ENCODE measurements around the gene ST3GAL4.
A peak's percentile ranks its signal among the peaks of the same experiment; 100 is the strongest.

Gene ST3GAL4

DNA sequence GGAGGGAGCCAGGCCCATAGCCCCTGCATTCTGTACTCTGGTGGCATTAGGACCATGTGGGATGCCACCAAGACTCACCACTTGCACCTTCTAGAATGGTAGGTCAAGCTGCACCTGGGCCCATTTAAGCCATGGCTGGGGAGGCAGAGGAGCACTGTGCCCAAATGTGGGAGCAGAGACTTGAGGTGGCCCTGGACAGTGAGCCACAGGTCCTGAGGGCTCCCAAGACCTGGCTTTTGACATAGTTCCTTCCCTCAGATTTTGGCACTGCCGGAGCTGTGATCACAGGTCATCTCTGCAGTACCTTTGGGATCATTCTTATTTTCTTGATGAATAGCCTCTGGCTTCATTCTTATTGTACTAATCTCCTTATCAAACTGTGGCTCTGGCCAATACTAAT is 43.2 kb downstream of the ST3GAL4 start:
- Histone ChIP-seq H3K4me3 (no peak overlapping the region), H3K9me3 (no peaks in the 10 kb centered on the region), H3K27me3 (ENCODE audit: low read depth) (no peaks in the 10 kb centered on the region), H3K36me3 (replicated peaks) (no peaks in the 10 kb centered on the region), H3K4me1 (peaks cover 13% of the 10 kb centered on the region)
- no peak for DNase-seq (ENCODE audit: low spot score in 2 of 2)
- in situ Hi-C loops (cut with MboI; ENCODE audit: low sequenced_read_pairs) = no loop called here

- Histone ChIP-seq H3K27me3 (ENCODE audit: low read depth) (no peaks in the 10 kb centered on the region), H3K4me1 (peaks cover 15% of the 10 kb centered on the region), H3K36me3 (replicated peaks) (no peaks in the 10 kb centered on the region), H3K4me3 (no peak overlapping the region), H3K9me3 (no peaks in the 10 kb centered on the region)
- in situ Hi-C loops (cut with MboI; ENCODE audit: low sequenced_read_pairs) = no loop called here
- DNase-seq (ENCODE audit: low spot score in 2 of 2) = no peak
These were observed 44.5 kb downstream of the ST3GAL4 start for GRCh38 chr11:126400019-126400418.

DNA sequence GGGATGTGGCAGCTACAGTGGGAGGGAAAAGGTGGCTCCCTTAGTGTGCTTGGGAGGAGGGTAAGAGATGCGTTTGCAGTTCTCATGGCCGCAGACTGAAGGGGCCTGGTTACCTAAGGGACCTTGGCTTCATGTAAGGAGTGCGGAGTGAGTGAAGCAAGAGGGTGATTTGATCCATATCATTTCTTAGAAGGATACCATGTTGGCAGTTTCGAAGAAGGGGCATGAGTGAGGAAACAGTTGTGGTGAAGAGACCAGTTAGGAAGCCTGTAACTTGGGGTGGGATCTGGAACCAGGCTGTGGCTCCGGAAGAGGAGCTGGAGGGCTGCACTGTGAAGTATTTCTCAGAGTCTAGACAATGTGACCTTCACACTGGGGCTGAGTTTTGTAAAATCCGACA is 45.0 kb downstream of the ST3GAL4 start:
- in situ Hi-C loops (cut with MboI; ENCODE audit: low sequenced_read_pairs) = no loop called here

DNA sequence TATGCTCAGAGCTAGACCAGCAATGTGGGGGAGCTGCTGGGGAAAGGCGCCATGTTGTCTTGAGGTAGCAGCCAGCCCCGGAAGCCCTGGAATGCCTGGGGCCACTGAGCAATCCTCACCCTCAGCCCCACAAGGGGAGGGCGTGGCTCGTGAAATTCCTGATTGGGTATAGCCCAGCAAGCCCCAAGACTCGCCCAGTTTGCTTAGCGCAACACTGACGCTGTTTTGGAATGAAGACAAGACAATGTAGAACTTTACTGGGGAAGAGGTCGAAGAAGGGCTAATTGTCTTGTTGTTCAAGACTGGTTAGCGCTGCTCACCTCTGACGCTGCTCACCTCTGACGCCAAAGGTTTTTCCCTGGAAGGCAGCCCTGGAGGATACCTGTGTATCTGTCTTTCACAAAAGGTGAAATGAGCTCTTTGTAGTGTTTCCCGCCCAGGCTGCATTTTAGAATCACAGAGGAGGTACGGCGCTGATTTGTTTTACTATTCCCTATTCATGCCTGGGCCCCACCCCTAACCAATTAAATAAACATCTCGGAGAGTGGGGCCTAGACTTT is 47.6 kb downstream of the ST3GAL4 start:
- in situ Hi-C loops (cut with MboI; ENCODE audit: low sequenced_read_pairs) = no loop called here
- Histone ChIP-seq H3K9me3 (no peaks in the 10 kb centered on the region), H3K27me3 (ENCODE audit: low read depth) (no peaks in the 10 kb centered on the region), H3K4me1 (peaks cover 15% of the 10 kb centered on the region), H3K36me3 (replicated peaks) (no peaks in the 10 kb centered on the region), H3K4me3 (no peak overlapping the region)
- DNase-seq (ENCODE audit: low spot score in 2 of 2) = peak; percentile 45 to 83

More for the DNA sequence above, 45.0 kb downstream of the ST3GAL4 start:
- Histone ChIP-seq H3K36me3 (replicated peaks) (no peaks in the 10 kb centered on the region), H3K4me3 (no peak overlapping the region), H3K4me1 (peaks cover 15% of the 10 kb centered on the region), H3K9me3 (no peaks in the 10 kb centered on the region), H3K27me3 (ENCODE audit: low read depth) (no peaks in the 10 kb centered on the region)
- DNase-seq (ENCODE audit: low spot score in 2 of 2) = no peak

- no peaks in the 10 kb centered on the region for H3K9me3 ChIP-seq
- H3K27me3 ChIP-seq (ENCODE audit: low read depth) = no peaks in the 10 kb centered on the region
- H3K36me3 ChIP-seq (replicated peaks) = no peaks in the 10 kb centered on the region; the same call in 1 of the 2 replicates
- H3K4me1 ChIP-seq = peaks cover 15% of the 10 kb centered on the region
- no peak overlapping the region for H3K4me3 ChIP-seq
- no peak for DNase-seq (ENCODE audit: low spot score in 2 of 2)
- in situ Hi-C loops (cut with MboI; ENCODE audit: low sequenced_read_pairs) = no loop called here
These were observed 48.2 kb downstream of the ST3GAL4 start for GRCh38 chr11:126403658-126404057.

- no peaks in the 10 kb centered on the region for H3K27me3 ChIP-seq (ENCODE audit: low read depth)
- H3K9me3 ChIP-seq = no peaks in the 10 kb centered on the region
- no peak for DNase-seq (ENCODE audit: low spot score in 2 of 2)
- no peak overlapping the region for H3K4me3 ChIP-seq
- in situ Hi-C loops (cut with MboI; ENCODE audit: low sequenced_read_pairs) = no loop called here
- H3K36me3 ChIP-seq (replicated peaks) = no peaks in the 10 kb centered on the region; the same call in 1 of the 2 replicates
- H3K4me1 ChIP-seq = peaks cover 15% of the 10 kb centered on the region
These were observed 48.9 kb downstream of the ST3GAL4 start for GRCh38 chr11:126404367-126404766.

GRCh38 chr11:126405374-126405773 is 49.9 kb downstream of the ST3GAL4 start:
- no peak overlapping the region for H3K4me3 ChIP-seq
- H3K36me3 ChIP-seq (replicated peaks) = no peaks in the 10 kb centered on the region; the same call in 1 of the 2 replicates
- no peaks in the 10 kb centered on the region for H3K9me3 ChIP-seq

DNA sequence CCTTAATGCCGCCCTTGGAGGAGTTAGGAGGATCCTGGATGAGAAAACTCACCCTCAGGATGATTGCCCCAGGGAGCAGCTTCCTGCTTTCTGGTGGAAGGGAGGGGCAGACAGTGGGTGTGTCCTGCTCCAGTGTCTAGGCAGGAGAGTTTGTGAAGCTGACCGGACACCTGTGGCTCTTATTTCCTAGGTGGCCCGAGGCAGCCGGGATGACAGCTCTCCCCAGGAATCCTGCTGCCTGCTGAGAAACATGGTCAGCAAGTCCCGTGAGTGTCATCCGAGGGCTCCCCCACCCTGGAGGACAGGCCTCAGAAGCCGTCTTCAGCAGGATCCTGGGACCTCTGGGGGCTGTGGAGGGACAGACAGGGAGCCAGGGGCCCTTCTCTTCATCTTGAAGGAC is 50.4 kb downstream of the ST3GAL4 start:
- DNase-seq (ENCODE audit: low spot score in 2 of 2) = no peak
- Histone ChIP-seq H3K27me3 (ENCODE audit: low read depth) (no peaks in the 10 kb centered on the region), H3K4me1 (peaks cover 15% of the 10 kb centered on the region), H3K36me3 (replicated peaks) (no peaks in the 10 kb centered on the region; the same call in 1 of the 2 replicates), H3K9me3 (no peaks in the 10 kb centered on the region), H3K4me3 (no peak overlapping the region)
- in situ Hi-C loops (cut with MboI; ENCODE audit: low sequenced_read_pairs) = no loop called here

More at GRCh38 chr11:126405374-126405773, 49.9 kb downstream of the ST3GAL4 start:
- Histone ChIP-seq H3K27me3 (ENCODE audit: low read depth) (no peaks in the 10 kb centered on the region), H3K4me1 (peaks cover 15% of the 10 kb centered on the region)
- DNase-seq (ENCODE audit: low spot score in 2 of 2) = no peak
- in situ Hi-C loops (cut with MboI; ENCODE audit: low sequenced_read_pairs) = no loop called here

DNA sequence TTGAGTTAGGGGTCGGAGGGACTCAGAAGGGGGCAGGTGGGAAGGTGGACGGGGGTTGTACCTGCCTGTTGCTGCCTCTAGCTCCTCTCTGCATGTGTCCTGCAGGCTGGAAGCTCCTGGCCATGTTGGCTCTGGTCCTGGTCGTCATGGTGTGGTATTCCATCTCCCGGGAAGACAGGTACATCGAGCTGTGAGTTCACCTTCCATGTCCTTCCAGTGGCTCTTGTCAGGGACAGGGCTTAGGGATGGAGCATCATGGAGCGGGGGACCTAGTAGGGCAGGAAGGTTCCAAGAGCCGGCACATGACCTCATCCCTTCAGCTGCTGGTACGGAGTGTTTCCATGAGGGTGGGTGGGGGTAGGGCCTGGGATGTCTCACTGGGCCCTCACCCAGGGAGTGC is 50.9 kb downstream of the ST3GAL4 start:
- Histone ChIP-seq H3K4me1 (peaks cover 15% of the 10 kb centered on the region), H3K36me3 (replicated peaks) (no peaks in the 10 kb centered on the region; the same call in 1 of the 2 replicates), H3K9me3 (no peaks in the 10 kb centered on the region), H3K4me3 (no peak overlapping the region), H3K27me3 (ENCODE audit: low read depth) (no peaks in the 10 kb centered on the region)
- in situ Hi-C loops (cut with MboI; ENCODE audit: low sequenced_read_pairs) = no loop called here
- DNase-seq (ENCODE audit: low spot score in 2 of 2) = no peak

DNA sequence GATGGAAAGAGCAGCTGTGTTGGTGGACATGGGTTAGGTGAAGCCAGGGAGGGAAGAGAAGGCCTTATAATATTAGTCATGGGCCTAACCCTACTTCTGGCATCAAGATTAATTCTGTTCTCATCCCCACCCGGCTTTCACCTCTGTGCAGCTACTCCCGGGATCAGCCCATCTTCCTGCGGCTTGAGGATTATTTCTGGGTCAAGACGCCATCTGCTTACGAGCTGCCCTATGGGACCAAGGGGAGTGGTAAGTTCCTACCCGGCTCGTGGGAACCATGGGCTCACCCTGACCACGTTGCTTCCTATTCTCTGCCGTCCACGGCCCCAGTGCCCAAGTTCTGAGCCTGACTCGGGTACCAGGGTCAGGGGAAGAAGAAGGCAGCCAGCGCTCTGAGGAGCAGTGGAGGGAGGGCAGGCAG is 51.6 kb downstream of the ST3GAL4 start:
- peaks cover 15% of the 10 kb centered on the region for H3K4me1 ChIP-seq
- DNase-seq (ENCODE audit: low spot score in 2 of 2) = no peak
- H3K27me3 ChIP-seq (ENCODE audit: low read depth) = no peaks in the 10 kb centered on the region
- H3K9me3 ChIP-seq = no peaks in the 10 kb centered on the region
- no peaks in the 10 kb centered on the region; the same call in 1 of the 2 replicates for H3K36me3 ChIP-seq (replicated peaks)
- no peak overlapping the region for H3K4me3 ChIP-seq
- in situ Hi-C loops (cut with MboI; ENCODE audit: low sequenced_read_pairs) = no loop called here

DNA sequence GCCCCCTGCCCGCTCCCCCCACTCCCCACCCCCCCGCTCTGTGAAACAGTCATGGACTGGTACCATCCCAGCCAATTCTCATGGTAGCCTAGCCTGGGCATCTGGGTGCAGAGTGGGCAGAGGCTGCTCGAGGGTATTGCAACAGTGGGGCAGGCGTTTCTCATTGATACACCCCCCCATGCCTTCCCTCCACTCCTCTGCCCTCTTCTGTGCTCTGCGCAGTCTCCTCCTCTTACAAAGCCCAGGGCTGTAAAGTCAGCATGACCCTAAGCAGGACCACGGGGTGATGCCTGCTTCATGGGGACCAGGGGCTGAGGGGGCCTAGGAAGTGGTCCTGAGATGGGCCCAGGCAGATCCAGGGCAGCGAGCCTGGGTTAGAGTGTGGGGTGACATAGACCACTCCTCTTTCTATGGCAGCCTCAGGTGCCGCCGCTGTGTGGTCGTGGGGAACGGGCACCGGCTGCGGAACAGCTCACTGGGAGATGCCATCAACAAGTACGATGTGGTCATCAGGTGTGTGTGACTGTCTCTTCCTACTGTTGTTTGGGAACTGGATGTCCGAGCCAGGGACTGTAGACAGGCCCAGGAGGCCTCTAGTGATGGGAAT is 52.3 kb downstream of the ST3GAL4 start:
- Histone ChIP-seq H3K4me1 (peaks cover 11% of the 10 kb centered on the region), H3K36me3 (replicated peaks) (no peaks in the 10 kb centered on the region; the same call in 1 of the 2 replicates), H3K9me3 (no peaks in the 10 kb centered on the region), H3K27me3 (ENCODE audit: low read depth) (no peaks in the 10 kb centered on the region), H3K4me3 (no peak overlapping the region)
- in situ Hi-C loops (cut with MboI; ENCODE audit: low sequenced_read_pairs) = no loop called here
- no peak for DNase-seq (ENCODE audit: low spot score in 2 of 2)

- Histone ChIP-seq H3K9me3 (no peaks in the 10 kb centered on the region), H3K36me3 (replicated peaks) (peaks cover 2% of the 10 kb centered on the region; the same call in 1 of the 2 replicates), H3K4me1 (peaks cover 4% of the 10 kb centered on the region), H3K4me3 (no peak overlapping the region), H3K27me3 (ENCODE audit: low read depth) (no peaks in the 10 kb centered on the region)
- no peak for DNase-seq (ENCODE audit: low spot score in 2 of 2)
- in situ Hi-C loops (cut with MboI; ENCODE audit: low sequenced_read_pairs) = no loop called here
These were observed 53.0 kb downstream of the ST3GAL4 start for GRCh38 chr11:126408496-126408895.

DNA sequence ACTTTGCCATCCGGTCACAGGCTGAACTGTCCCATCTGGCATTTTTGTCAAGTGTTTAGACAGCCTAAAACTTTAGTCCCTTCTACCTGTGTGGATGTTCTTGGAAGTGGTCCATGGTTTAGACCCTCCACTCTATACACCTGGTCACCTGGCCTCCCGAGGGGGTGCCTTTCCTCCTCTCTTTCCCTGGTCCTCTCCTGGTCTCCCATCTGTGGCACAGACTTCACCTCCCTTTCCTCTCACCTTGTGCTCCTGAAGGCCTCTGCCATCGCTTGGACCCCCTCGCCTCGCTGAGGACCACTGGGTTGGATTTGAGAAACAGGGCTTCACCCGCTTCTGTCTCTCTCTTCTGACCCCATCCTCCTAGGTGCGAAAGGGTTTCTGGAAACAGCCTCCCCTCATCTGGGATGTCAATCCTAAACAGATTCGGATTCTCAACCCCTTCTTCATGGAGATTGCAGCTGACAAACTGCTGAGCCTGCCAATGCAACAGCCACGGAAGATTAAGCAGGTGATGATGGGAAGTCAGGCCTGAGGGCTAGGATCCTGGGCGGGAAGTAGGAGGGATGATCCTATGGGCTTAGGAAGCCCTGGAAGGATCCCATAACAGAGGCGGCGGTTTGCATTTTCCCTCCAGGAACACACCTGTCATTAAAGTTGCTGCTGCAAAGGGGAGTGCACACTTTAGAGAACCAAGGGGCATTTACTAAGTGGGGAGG is 53.6 kb downstream of the ST3GAL4 start:
- Histone ChIP-seq H3K36me3 (replicated peaks) (peaks cover 2% of the 10 kb centered on the region; the same call in 1 of the 2 replicates), H3K4me3 (no peak overlapping the region), H3K9me3 (no peaks in the 10 kb centered on the region), H3K4me1 (no peaks in the 10 kb centered on the region; the same call in 1 of the 2 replicates), H3K27me3 (ENCODE audit: low read depth) (no peaks in the 10 kb centered on the region)
- in situ Hi-C loops (cut with MboI; ENCODE audit: low sequenced_read_pairs) = no loop called here
- DNase-seq (ENCODE audit: low spot score in 2 of 2) = no peak

DNA sequence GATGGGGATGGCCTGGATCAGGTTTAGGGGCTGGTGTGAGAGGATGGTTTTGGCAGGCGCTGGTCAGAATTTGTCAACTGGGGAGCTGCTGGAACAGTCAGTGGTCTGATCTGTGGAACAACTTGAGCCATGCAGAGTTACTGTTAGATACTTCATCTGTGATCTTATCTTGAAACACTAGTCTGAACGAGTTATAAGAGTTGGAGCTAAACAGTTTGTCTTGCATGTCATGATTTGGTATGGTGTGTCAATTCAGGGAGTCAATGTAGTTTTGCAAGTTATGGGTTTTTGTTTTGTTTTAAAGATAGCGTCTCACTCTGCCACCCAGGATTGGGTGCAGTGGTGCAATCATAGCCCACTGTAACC is 54.1 kb downstream of the ST3GAL4 start:
- Histone ChIP-seq H3K36me3 (replicated peaks) (peaks cover 2% of the 10 kb centered on the region; the same call in 1 of the 2 replicates), H3K27me3 (ENCODE audit: low read depth) (no peaks in the 10 kb centered on the region), H3K4me1 (no peaks in the 10 kb centered on the region), H3K9me3 (no peaks in the 10 kb centered on the region), H3K4me3 (no peak overlapping the region)
- no peak for DNase-seq (ENCODE audit: low spot score in 2 of 2)
- in situ Hi-C loops (cut with MboI; ENCODE audit: low sequenced_read_pairs) = no loop called here
